Hematopoietic multipotent progenitor cell treated with erythropoietin and hydrocortisone succinate and interleukin-3 and kit ligand, for 17 days (in vitro differentiated cells): ENCODE measurements around the gene ZNHIT1.

Experiments
- DNase-seq: peaks from one replicate; pipeline ENCODE4 v3.0.0-alpha.2; 2015; ENCODE audit warnings: low spot score

The ZNHIT1 gene

GRCh38 chr7:101218236-101219125, 516 bp downstream of the ZNHIT1 start:
- peak; percentile 29 for DNase-seq

DNA sequence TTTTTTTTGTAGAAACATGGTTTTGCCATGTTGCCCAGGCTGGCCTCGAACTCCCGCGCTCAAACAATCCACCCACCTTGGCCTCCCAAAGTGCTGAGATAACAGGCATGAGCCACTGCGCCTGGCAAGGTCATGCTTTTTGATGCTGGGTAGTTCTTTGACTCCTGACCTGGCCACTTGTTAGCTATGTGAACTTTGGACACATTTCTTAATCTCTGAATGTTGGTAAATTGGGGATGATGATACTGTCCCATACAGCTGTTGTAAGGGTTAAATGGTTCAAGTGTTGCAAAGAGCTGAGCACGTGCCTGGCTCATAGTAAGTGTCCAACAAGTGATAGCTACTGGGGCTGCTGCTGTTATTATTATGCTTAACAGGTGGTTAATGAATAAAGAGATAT, 2.3 kb downstream of the ZNHIT1 start:
- no peak for DNase-seq

DNA sequence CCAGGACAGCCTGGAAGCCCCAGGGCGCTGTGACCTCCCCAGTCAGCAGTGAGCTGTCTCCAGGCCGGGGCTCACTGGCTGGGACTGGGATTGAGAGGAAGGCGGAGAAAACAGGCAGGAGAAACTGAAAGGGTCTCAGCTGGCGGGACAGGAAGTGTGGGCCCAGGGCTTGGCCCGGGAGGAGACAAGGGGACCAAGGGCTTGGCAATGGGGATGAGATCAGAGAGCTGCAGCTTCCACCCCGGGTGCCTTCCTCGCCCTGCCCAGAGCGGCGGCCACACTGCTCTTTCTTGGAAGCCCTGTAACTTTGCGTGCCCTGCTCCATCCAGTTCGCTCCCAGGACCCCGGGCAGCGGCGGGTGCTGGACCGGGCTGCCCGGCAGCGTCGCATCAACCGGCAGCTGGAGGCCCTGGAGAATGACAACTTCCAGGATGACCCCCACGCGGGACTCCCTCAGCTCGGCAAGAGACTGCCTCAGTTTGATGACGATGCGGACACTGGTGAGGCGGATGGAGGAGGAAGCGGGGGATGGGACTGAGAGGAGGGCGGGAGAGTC, 4.4 kb downstream of the ZNHIT1 start:
- no peak for DNase-seq

DNA sequence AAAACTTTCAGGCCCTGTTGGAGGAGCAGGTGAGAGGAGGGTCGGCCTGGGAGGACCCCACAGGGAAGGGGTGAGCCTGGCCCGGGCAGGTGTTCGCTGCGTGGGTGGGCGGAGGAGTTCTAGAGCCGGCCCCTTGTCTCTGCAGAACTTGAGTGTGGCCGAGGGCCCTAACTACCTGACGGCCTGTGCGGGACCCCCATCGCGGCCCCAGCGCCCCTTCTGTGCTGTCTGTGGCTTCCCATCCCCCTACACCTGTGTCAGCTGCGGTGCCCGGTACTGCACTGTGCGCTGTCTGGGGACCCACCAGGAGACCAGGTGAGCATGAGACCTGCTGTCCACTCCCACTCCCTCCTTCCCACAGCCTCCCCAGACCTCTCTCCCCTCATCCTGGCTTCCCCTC, 5.6 kb downstream of the ZNHIT1 start:
- DNase-seq, result no peak

DNA sequence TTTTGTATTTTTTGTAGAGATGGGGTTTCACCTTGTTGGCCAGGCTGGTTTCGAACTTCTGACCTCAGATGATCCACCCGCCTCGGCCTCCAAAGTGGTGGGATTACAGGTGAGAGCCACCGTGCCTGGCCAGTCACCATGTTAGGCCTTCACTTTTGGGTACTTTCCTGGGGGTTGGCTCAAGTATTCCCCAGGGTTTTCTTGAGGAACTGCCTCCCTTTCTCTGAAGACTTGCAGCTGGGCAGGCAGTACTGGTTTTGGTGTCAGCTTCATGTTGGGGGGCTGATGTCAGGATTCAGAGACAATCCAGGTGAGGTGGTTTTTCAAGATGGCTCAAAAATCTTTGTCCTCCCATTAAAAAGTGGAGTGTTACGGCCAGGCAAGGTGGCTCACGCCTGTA, 7.7 kb downstream of the ZNHIT1 start:
- no peak for DNase-seq

GRCh38 chr7:101226721-101227120, 8.8 kb downstream of the ZNHIT1 start:
- DNase-seq, result no peak

- no peak for DNase-seq
These were observed 13.7 kb downstream of the ZNHIT1 start for GRCh38 chr7:101231644-101232043.

DNA sequence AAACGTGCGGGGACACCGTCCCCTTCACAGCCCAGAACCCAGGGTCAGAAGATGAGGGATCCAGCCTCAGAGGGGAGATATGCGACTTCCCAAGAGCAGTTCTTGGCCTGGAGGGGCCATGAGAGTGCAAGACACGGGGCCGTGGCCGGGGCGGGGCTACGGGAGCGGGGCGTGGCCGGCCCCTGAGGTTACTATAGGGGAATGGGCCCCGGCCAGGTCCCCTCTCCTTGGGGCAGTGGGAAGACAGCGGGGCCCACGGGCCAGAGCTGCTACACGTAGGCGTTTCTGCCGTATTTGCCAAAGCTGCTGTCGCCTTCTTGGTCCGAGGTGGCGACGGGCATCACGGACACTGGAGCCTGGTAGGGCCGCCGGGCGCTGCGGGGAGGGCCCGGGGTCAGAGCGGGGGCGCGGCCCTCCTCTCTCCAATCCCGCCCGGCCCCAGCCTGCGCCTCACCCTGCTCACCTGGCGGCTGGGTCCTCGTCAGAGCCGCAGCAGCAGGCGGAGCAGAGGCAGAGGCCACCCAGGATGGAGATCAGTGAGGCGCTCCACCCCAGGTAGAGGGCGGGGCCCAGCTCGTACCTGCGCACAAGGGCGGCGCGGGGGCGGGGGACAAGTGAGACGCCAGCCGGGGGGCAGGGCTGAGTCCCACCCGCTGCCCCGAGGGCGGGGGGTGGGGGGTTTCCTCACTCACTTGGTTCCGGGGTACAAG, 14.3 kb downstream of the ZNHIT1 start:
- no peak for DNase-seq

- no peak for DNase-seq
These were observed 16.1 kb downstream of the ZNHIT1 start for GRCh38 chr7:101233907-101234547.

DNA sequence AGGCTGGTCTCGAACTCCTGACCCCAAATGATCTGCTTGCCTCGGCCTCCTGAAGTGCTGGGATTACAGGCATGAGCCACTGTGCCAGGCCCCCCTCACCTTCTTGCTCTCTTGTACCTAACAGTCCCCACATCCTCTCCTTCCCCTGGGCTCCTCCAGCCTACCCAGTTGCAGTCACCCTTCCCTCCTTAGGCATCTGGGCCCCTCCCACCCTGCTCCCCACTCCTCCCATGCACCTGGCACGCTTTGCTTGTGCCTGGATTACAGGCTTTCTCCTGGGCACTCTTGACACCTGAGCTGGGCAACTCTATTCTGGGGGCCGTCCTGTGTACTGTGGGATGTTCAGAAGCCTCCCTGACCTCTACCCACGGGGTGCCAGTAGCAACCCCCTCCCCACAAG, 16.7 kb downstream of the ZNHIT1 start:
- DNase-seq, result no peak

GRCh38 chr7:101235050-101235449, 17.1 kb downstream of the ZNHIT1 start:
- DNase-seq, result peak; percentile 73

- no peak for DNase-seq
These were observed 17.6 kb downstream of the ZNHIT1 start for GRCh38 chr7:101235522-101235921.

DNA sequence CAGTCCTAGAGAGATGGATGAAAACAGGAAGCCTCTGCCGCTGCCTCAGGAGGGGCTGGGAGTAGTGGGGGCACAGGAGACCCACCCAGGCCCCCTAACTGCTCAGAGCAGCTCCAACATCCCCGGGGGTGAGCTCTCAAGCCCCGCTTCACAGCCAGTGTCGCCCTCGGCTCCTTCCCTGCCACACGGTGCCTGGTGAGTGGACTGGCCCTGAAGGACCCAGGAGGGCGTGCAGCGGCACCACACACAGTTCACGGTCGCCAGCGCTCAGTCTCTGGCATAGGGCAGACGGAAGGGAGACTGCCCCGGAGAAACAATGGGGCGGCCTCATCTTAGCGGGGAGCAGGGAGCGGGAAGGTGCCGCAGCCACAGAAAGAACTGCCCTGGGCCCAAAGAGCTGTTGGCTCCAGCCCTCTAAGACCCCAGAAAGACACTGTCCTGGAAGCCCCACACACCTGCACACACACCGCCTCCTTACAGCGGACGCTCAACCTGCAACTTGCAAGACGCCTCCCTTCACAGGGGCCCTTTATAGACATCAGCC, 18.4 kb downstream of the ZNHIT1 start:
- no peak for DNase-seq

GRCh38 chr7:101237206-101238067, 19.5 kb downstream of the ZNHIT1 start, which contains the start of gene CLDN15:
TSS of gene CLDN15 (minus strand) at chr7:101237802. CDS start at chr7:101237581, 221 bp downstream.
- peak; percentile 46 for DNase-seq

DNA sequence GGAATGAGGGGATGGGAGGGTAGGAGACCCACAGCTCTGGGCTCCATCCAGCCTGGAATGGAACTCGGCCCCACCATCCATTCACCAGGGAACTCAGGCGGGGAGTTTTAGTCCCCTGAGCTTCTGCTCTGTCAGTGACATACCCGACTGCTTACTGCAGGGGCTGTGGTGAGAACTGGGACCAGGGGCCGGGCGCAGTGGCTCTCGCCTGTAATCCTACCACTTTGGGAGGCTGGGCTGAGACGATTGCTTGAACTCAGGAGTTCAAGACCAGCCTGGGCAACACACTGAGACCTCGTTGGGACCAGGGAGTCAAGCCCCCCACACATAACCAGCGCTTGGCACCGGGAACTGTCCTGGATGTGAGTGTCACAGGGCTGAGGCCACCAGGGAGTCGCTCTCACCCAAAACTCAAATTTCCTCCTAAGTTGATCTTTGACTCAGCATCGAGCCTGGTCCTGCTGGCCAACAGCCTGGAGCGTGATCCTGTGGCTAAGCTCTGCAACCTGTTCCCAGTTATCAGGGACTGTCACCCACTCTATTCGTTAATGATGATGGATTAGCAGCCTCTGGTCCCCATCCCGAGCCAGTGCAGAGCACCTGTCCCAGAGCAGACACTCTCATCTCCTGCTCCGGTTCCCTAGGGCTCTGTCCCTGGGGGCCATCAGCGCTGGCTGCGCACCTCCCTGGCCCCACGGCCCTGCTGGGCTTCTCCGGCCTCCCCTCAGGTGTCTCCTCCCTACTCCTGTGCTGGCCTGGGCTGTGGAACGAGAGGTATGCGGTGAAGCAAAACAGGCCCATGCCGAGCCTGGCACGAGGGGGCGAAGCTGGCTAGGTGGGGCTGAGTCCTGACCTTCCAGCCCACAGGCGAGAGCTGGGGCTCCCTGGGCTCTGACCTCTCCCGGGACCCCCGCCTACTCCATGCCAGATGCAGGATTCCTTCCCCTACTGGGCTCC, 20.5 kb downstream of the ZNHIT1 start:
- DNase-seq, result no peak

GRCh38 chr7:101239191-101239950, 21.4 kb downstream of the ZNHIT1 start:
- DNase-seq, result no peak

DNA sequence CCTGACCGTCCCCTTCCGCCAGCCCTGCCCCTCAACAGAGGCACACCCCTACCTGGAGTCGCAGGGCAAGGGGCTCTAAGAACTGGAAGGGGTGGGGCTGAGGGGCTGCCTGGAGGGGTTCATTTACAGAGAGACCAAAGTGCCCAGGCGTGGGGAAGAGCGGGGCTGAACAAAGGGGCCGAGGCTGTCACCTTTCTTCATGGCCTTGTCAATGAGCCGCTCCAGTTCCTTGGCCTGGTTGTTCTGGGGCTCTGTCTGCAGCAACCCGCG, 21.9 kb downstream of the ZNHIT1 start:
- no peak for DNase-seq

DNA sequence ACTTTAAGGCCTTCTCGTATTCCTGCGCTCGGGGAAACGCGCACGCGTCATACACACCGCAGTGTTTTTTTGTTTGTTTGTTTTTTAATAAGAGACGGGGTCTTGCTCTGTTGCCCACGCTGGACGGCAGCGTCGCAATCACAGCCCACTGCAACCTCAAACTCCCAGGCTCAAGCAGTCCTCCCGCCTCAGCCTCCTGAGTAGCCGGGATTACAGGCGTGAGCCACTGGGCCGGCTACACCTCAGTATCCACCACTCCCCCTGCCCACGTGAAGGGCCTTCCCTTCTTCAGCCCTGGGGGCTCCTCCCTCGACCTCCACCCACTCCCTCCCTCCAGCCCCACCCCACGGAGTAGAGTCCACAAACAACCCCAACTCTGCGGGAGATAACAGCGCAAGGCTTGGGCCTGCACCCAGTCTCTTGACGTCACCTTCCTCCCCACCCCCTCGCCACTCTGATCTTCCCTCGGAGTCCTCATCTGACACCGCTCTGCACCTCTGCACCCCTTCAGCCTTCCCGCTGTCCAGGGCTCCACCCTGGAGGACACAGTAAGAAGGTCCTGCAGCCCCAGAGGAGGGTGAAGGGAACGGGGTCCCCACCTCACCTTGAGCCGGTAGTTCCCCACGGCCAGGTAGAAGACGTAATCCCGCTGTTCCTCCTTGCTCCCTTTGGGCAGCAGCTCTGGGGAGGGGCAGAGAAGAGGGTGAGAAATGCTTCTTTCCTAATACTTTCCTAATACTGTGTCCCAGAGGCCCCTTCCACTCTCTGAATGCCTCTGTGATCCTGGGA, 22.5 kb downstream of the ZNHIT1 start:
- DNase-seq, result peak; percentile 92

- peak; percentile 91 for DNase-seq
These were observed 23.0 kb downstream of the ZNHIT1 start for GRCh38 chr7:101241015-101241363.
